Jurkat, Clone E6-1 (cell line): ENCODE data around the gene CARS2.
"Not testable (repeated sequence)": the region's sequence is repeated elsewhere in the genome, so short reads cannot be mapped to it uniquely, and the experiment has no call there.

ENCODE experiments used
- DNase-seq: peaks from one replicate; pipeline ENCODE4 v3.0.0-alpha.2; 2011; ENCODE audit warnings: low read depth, low spot score
- H3K4me3 ChIP-seq: 2 replicates; pipeline ENCODE4 v1.5.1; 2011; ENCODE audit warnings: mild to moderate bottlenecking, low read length, control low read depth, moderate library complexity

Gene CARS2

DNA sequence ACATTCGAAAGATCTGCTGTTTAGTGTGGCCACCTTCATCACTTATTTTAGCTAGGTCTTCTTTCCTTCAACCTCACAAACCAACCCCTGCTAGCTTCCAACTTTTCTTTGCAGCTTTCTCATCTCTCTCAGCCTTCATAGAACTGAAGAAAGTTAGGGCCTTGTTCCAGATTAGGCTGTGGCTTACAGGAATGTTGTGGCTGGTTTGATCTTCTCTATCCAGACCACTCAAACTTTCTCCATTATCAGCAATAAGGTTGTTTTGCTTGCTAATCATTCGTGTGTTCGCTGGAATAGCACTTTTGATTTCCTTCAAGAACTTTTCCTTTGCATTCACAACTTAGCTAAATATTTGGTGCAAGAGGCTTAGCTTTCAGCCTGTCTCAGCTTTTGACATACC, 44.7 kb downstream of the CARS2 start:
- DNase-seq: no peak

DNA sequence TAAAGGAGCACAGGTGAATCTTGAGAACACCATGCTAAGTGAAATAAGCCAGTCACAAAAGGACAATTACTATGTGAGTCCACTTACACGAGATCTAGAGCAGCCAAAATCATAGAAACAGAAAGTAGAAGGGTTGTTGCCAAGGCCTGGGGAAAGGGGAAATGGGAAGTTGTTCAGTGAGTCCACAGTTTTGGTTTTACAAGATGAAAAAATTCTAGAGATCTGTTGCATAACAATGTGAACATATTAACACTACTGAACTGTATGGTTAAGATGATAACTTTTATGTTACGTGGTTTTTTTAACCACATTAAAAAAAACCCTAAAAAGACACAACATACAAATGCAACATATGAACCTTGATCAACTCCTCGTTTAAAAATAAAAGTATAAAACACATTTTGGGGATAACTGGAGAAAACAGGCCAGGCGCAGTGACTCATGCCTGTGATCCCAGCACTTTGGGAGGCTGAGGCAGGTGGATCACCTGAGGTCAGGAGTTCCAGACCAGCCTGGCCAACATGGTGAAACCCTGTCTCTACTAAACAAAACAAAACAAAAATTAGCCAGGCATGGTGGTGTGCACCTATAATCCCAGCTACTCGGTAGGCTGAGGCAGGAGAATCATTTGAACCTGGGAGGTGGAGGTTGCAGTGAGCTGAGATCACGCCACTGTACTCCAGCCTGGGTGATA, 47.6 kb downstream of the CARS2 start:
- peak; percentile 66 for DNase-seq
- H3K4me3 ChIP-seq: not testable (repeated sequence)

More for the DNA sequence above, 44.7 kb downstream of the CARS2 start:
- H3K4me3 ChIP-seq: no peak overlapping the region

DNA sequence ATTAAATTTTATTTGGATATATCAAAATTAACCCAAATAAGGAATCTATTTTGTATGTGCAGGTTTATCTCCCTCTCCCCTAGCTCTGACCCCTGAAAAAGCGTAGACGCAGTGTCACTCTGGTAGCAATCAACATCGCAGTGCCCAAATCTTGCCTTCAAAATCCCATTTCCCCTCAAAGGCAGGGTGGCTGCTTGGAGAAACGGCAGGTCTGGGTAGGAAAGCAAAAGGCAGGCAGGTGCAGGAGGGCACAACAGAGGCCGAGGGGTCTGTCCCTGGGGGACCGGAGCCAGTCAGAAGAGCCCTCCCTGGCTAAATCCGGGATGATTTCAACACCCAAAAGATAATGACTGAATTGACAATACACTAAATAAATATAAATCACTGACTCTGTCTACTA, 48.7 kb downstream of the CARS2 start:
- no peak overlapping the region for H3K4me3 ChIP-seq
- no peak for DNase-seq

DNA sequence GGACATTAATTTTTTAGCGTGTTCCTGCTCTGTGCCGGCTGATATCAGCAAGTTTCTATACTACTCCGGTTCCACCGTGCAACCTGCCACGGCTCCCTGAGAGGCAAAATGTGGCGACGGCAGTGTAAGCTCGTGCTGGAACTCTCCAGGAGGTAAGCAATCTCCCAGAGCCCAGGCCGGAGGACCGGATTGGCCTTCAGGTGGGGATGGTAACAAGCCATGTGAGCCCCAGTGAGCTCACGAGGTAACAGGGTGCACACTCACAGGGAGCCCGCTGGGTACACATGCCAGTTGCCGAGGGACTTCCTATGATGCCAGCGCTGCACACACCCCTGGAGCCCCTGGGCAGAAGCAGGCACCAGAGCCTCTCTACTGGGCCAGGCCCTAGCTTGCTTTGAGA, 52.1 kb downstream of the CARS2 start:
- no peak overlapping the region for H3K4me3 ChIP-seq
- no peak for DNase-seq

DNA sequence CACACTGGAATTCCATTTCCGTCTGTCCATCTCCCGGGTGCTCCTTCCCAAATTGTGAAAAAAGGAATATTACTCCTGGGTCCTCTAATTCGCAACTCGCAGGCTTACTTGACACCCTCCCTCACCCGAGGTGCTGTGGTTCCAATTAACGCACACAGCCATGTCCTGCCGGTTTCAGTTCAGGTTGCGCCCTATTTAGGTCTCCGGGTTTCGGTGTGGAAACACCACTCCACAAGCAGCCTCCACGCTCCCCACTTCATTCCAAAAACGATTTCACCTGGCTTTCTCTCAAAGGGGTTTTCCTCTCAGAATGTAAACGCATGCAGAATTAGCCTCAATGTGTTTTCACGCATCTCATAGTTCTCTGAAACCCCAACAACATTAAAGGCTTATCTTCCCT, 52.6 kb downstream of the CARS2 start:
- DNase-seq: no peak
- H3K4me3 ChIP-seq: no peak overlapping the region

DNA sequence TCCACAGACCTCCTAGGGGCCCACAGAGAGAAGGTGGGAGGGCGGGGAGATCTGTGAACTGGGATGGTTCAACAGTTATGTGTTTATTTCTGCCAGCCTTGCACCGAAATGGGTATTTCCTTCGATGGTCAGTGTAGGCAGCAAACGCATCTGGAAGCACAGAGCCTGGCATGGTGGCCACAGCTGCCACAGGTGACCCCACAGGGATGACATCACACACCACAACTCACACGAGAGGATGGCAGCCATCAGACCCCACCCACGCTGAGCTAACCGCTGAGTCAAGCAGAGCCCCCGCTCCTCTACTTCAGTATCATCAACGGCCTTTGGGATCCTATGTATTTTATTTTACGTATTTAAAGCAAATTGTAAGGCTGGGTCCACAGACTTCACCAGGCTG, 53.2 kb downstream of the CARS2 start:
- H3K4me3 ChIP-seq: no peak overlapping the region
- no peak for DNase-seq

DNA sequence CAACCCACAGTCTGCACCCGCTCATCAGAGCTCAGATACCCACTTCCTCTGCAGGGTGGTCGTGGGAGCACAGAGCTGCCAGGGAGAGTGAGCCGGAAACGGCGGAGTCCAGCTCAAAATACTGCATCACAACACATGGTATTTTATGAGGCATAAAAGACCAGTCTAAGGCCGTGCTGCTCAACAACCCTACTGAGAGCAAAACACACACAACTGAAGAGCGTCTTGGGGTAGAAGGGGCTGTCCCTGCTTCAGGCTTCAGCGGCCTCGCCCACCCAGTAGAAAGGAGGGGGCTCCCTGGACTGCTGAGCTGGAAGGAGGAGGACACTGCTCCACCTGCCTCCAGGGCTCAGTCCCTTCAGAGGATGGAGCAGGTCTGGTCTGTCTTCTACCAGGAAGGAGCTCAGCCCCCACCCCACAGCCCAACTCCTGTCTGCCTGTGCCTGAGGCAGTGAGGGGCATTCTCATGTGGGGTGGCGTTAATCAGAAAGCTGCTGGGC, 53.6 kb downstream of the CARS2 start:
- H3K4me3 ChIP-seq: no peak overlapping the region
- no peak for DNase-seq

DNA sequence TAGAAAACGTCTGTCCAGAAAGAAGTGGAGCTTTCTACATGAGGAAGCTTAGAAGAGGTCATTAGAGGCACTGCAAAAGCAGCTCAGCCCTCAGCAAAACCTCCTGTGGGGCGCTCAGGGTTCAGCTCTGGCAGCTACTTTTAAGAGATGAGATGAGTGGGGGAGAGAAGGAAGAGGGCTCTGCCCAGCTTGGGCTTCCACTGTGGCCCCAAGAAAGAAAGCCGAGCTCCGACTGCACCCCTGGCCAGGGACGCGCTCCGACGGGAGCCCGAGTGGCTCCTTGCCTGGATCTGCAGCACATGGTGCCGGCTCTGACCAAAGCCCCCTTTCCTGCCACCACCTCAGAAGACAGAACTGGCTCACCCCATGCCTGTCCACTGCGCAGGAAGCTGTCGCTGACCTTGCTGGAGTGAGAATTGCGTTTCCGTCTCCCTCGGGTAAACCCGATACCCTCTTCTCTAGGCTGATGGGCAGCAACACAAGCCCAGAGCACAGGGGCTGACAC, 54.1 kb downstream of the CARS2 start:
- DNase-seq: no peak
- H3K4me3 ChIP-seq: no peak overlapping the region

DNA sequence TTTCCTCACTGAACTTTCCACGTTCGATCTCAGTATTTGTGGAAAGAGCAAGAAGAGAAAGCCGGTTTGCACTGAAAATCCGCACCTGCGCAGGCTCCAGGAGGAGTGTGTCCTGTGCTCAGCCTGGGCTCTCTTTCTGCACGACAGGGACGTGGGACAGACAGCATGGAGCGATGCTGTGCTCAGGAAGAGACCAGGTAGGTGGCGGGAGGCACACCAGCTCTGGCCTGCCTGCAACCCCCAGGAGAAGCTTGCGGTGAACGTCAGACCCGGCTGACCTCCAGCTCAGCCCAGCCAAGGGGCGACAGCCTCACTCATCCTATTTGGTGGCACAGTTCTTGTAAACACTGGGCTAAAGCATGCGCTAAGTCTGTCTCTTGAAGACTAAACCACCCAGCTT, 54.6 kb downstream of the CARS2 start:
- DNase-seq: no peak
- H3K4me3 ChIP-seq: no peak overlapping the region

DNA sequence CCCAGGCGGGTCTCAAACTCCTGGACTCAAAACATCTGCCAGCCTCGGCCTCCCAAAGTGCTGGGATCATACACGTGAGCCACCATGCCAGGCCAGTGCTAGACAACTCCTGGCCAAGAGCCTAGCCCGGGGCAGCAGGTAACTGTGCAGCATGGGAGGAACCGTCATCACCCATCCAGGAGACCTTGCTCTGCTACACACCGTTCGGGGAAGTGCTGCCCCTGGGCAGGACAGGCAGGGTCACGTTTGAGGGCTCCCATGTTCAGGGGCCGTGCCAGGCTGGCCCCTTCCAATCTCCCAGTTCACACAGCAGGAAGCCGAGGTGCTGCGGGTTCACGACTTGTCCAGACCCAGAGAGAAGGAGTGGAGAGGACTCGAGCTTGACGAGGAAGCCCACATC, 55.5 kb downstream of the CARS2 start:
- H3K4me3 ChIP-seq: no peak overlapping the region
- no peak for DNase-seq

DNA sequence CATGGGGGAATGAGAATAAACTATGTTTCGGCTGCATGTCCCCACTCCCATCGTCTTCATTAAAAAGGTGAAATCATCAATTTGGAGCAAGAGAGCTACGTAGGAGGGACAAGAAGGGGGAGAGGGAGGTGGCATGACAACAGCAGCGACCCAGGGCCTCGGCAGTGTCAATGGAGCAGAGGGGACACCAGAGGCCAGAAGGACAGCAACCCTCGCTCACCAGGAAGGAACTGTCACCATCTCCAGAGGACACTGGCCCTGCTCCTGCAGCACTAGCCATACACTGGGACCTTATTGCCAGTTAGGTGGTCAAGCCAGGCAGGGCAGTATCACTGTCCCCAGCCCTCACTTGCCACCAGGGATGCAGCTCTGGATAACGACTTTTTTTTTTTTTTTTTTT, 56.4 kb downstream of the CARS2 start:
- H3K4me3 ChIP-seq: no peak overlapping the region
- DNase-seq: no peak

DNA sequence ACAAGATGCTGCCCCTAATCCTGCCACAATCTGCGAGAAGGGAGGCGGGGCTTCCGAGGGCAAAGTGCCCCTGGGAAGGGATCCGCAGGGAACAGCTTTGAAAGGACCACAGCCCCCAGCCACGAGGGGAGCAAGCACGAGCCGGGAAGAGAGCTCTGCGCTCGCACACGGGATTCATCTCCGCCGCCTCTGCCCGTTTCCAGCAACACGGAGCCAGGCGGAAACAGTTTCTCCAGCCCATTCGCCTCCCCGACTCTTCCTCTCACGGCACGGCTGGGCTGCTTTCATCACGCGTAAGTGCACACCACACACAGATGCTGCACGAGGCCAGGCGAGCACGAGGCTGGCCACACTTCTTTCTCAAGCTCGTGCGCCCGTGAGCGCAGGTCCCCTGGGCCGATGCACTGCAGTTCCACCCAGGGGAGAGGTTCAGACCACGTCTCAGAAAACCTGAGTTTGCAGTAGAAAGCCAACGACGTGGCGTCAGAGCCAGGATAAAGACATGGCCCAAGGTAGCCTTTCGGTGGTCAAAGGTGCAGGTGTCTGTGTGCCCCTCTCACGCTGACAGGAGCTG, 57.0 kb downstream of the CARS2 start:
- no peak for DNase-seq

DNA sequence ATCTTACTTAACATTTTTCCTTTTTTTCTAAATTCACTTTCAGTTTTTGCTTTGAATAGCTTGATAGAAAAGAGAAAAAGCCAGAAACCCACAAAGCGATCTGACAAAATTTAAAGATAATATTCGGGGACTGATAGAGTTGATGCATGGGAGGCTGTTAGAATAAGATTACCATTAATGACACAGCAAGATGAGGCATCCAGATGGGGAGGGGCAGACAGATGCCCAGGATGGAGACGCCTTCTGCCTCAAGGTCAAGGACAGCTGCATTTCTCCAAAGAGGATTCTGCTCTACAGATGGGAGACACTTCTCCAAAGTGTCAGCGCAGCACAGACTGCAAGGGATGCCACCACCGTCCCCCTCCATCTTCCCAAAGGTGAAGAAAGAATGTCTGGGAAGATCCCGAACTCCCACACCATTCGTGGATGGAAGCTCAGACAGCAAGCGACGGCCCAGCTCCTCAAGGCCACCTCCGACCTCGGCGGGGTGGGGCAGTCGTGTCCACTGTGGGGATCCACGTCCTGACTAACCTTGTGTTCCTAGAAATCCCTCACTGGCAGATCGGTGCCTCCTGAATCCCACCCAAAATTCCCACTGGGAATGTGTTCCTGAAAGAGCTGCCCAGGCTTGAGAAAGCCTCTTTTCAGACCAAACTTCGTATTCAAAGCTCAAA, 57.6 kb downstream of the CARS2 start:
- no peak for DNase-seq
- H3K4me3 ChIP-seq: no peak overlapping the region

More for the DNA sequence above, 57.0 kb downstream of the CARS2 start:
- H3K4me3 ChIP-seq: no peak overlapping the region

DNA sequence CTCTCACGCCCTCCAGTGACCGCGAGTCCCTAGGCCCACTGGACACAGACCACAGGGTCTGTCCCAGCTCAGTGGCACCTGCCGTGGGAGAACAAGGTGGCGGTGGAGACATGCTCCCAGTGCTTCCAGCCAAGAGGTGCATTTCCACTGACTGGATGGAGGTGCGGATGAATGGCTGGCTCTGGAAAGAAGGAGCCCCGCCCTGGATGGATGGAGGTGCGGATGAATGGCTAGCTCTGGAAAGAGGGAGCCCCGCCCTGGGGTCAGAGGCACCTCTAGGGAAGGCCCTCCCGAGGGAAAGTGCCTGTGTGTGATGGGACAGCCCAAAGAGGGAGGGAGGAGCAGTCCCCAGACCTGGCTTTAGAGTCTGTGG, 58.6 kb downstream of the CARS2 start:
- H3K4me3 ChIP-seq: no peak overlapping the region
- DNase-seq: no peak

DNA sequence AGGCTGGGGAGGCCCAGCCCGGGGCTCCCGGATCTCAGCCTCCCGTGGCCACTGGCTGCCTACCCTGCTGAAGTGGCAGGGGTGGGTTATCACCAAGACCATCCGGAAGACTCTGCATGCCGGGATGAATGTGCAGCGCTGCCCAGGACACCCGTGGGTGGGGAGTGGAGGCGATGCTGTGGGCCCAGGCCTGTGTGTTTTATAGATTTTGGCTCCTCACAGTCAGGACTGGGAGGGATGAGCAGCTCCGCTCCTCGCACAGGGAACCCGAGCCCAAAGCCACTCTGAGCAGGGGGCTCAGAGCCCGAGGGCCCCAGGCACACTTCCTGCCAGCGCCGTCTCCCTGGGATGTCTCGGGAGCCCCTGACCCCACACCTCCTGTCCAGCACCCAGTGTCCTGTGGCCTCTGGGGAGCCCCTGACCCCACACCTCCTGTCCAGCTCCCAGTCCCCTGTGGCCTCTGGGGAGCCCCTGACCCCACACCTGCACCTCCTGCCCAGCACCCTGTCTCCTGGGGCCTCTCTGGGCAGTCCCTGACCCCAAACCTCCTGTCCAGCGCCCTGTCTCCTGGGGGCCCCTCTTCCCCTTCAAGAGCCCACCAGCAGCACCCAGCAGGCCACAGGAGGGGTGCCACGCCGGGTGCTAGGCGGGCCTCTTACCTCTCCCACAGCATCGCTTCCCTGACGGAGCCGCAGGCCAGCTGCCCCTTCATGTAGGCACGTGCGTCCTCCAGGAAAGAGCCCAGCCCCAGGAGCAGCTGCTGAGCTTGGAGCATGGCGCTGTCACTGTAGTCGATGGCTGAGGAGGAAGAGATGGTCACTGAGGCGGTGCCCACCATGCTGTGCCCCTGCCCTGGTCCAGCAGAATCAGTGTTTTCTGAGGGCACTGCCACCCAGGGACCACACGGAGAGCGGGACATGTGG, 59.2 kb downstream of the CARS2 start:
- H3K4me3 ChIP-seq: no peak overlapping the region
- no peak for DNase-seq

DNA sequence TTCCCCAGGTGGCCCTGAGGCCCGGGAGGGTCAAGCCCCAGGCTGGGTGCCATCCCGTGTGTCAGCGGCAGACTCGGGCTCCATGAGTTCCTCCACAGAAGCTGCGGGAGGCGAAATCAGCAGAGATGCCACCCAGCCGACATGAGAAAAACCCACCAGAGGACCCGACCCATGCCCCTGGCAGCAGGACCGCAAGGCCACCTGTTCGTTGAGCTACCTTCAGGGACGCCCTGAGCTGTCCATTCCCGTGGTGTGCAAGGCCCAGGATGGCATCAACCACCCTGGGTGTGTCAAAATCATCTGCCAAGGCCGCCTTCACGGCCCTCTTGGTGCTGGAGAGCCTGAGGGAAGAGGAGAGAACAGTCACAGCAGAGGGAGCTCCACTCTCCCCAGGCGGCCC, 60.2 kb downstream of the CARS2 start:
- no peak for DNase-seq

DNA sequence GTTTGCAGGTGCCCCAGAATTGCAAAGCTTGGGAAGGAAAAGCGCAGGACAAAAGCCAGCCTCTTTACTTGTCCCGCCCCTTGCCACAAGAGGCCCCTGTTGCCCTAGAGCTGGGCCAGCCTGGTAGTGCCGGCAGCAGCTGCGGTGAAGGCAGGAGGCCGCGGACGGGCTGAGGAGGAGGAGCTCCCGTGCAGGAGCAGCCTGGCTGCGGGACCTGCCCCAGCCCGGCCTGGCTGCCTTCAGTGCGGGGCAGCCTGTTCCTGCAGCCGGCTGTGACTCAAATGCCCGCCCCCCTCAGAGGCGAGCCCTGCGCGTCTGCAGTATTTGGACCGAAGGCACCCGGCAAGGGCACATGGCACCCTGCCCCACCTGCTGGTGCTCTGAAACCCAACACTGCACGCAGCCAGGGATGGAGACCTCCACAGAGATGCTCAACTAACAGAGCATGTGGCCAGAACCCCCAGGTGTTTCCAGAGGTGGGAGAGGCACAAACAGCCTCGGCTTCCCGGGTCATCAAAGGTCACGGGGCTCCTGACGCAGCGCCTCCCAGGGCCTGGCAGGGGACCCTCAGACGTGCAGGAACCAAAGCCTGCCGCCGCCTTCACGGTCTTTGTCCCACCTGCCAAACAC, 60.9 kb downstream of the CARS2 start:
- DNase-seq: no peak
- no peak overlapping the region for H3K4me3 ChIP-seq

More for the DNA sequence above, 60.2 kb downstream of the CARS2 start:
- H3K4me3 ChIP-seq: no peak overlapping the region

DNA sequence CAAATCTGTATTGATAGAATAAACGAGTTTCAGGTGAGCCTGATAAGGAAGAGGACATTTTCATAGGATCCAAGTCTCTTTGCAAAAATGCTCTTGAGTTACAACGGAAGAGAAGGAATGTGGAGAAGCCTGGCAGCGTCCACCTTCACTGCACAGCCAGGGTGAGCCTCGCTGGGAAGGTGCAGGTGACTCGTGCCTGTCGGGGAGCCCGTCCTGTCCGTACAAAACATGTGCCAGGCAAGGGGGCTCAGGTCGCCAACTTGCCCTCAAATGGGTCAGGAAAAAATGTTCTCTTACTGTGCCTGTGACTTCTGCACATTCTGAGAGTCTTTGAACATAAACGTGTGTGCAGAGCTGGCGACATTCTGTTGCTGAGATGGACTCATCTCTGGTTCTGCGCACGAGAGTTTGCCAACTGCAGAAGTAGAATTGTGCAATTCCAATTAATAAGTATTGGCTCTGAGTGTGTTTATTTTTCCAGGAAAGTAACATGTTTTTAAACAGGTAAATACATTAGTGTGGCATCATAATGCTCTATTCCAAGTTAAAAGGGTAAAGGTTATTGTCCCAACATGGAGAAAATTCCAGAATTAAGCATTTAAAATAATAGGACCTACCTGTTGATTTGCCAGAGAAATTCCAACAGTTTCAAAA, 62.0 kb downstream of the CARS2 start:
- no peak for DNase-seq
- no peak overlapping the region for H3K4me3 ChIP-seq
